HCT116 (cell line): ENCODE measurements around the gene PCDHGB2. TPM values are rescaled to one million over a fixed set of nuclear protein-coding genes. Genes with fewer than 3 reads are reported as not detected.
"Not testable (repeated sequence)": the region's sequence is repeated elsewhere in the genome, so short reads cannot be mapped to it uniquely, and the experiment has no call there.

ENCODE experiments used
- ATAC-seq: fragments of 200-7000 bp; cut with Tn5 transposase; 2 replicates; pipeline ENCODE4 v1.9.1; 2020; ENCODE audit warnings: mild to moderate bottlenecking, moderate library complexity
- BruUV-seq: library from RNA; stranded (reverse); fragments of 400-500 nt; replicated peaks from 2 replicates; lab custom pipeline; 2021; lab: Mats Ljungman, UMichigan
- CTCF ChIA-PET: fragments of 300-600 bp; sonication (Branson Sonifier 250); formaldehyde crosslinking; loops from one replicate; lab custom pipeline; 2021; ENCODE audit warnings: antibody characterized with exemption; lab: Charles Lee
- POLR2A ChIA-PET: fragments of 300-600, 350-600 bp; sonication (Branson Sonifier 250); formaldehyde crosslinking; loops from one replicate; lab custom pipeline; 2021; ENCODE audit warnings: antibody characterized with exemption; lab: Charles Lee
- RAD21 ChIA-PET, 2 experiments: fragments of 300-600 bp; sonication (Branson Sonifier 250); formaldehyde crosslinking; loops; one replicate each; lab custom pipeline; 2023; ENCODE audit warnings: low total read pairs in 2 of 2; ENCODE audit not compliant: uncharacterized antibody in 2 of 2, unreplicated experiment in 2 of 2, low non-redundant PET in 1 of 2; lab: Charles Lee
- DNase-seq: peaks from one replicate; pipeline ENCODE4 v3.0.0-alpha.2; 2010; ENCODE audit warnings: low read depth, low spot score
- H2AFZ ChIP-seq: fragments of 200-600 bp; shearing (Covaris generic), sonication (generic); 2 replicates; pipeline ENCODE4 v1.6.1; 2017; ENCODE audit warnings: low read depth, mixed run types, mixed read lengths, antibody characterized with exemption, low read length; ENCODE audit not compliant: poor library complexity, severe bottlenecking
- H3K27ac ChIP-seq: 2 replicates; pipeline ENCODE4 v1.5.1; 2012; ENCODE audit warnings: low read depth, low read length
- H3K27me3 ChIP-seq: fragments of 200-600 bp; sonication (generic); 2 replicates; pipeline ENCODE4 v1.6.1; 2016; ENCODE audit warnings: mixed run types, low read length, mixed read lengths; ENCODE audit not compliant: insufficient read depth
- H3K36me3 ChIP-seq, 2 experiments: fragments of 200-500 bp in 1 of 2; fragments of 200-600 bp in 1 of 2; sonication (Bioruptor generic) in 1 of 2; sonication (generic) in 1 of 2; 2 replicates each; pipeline versions ENCODE4 v1.5.1 to v1.6.1; 2014 to 2016; ENCODE audit warnings: low read length in 2 of 2, inconsistent platforms in 1 of 2, mixed read lengths in 1 of 2, mixed run types in 1 of 2; ENCODE audit not compliant: insufficient read depth in 2 of 2, control insufficient read depth in 1 of 2
- H3K4me1 ChIP-seq, 2 experiments: fragments of 200-600 bp in 1 of 2; sonication (generic) in 1 of 2; 2 replicates each; pipeline versions ENCODE4 v1.5.1 to v1.6.1; 2012 to 2017; ENCODE audit warnings: low read length in 2 of 2, inconsistent platforms in 1 of 2, mild to moderate bottlenecking in 1 of 2, mixed read lengths in 1 of 2, mixed run types in 1 of 2, moderate library complexity in 1 of 2; ENCODE audit not compliant: insufficient read depth in 2 of 2, control insufficient read depth in 1 of 2
- H3K4me2 ChIP-seq: fragments of 200-600 bp; sonication (generic); 2 replicates; pipeline ENCODE4 v1.6.1; 2017; ENCODE audit warnings: mixed run types, low read length, mixed read lengths
- H3K4me3 ChIP-seq, 2 experiments: fragments of 200-600 bp in 1 of 2; sonication (generic) in 1 of 2; replicated peaks in 1 of 2; 2 replicates each; pipeline ENCODE4 v1.5.1; 2011 to 2016; ENCODE audit warnings: low read length in 2 of 2, control low read depth in 1 of 2, low read depth in 1 of 2, mild to moderate bottlenecking in 1 of 2, mixed read lengths in 1 of 2, mixed run types in 1 of 2
- H3K79me2 ChIP-seq: fragments of 200-600 bp; sonication (generic); 2 replicates; pipeline ENCODE4 v1.6.1; 2017; ENCODE audit warnings: mild to moderate bottlenecking, mixed run types, low read length, moderate library complexity, mixed read lengths; ENCODE audit not compliant: insufficient read depth
- H3K9ac ChIP-seq: fragments of 200-600 bp; sonication (generic); 2 replicates; pipeline ENCODE4 v1.6.1; 2016; ENCODE audit warnings: low read length, mixed read lengths
- H3K9me2 ChIP-seq: fragments of 200-600 bp; sonication (generic), shearing (Covaris generic); 2 replicates; pipeline ENCODE4 v1.6.1; 2017; ENCODE audit warnings: mixed run types, mild to moderate bottlenecking, moderate library complexity; ENCODE audit not compliant: insufficient read depth
- H3K9me3 ChIP-seq, 2 experiments: fragments of 200-500 bp in 1 of 2; fragments of 200-600 bp in 1 of 2; sonication (Bioruptor generic) in 1 of 2; sonication (generic) in 1 of 2; 2 replicates each; pipeline ENCODE4 v1.6.1; 2014 to 2017; ENCODE audit warnings: low read length in 2 of 2, mixed read lengths in 2 of 2, inconsistent platforms in 1 of 2, low read depth in 1 of 2, mild to moderate bottlenecking in 1 of 2, mixed run types in 1 of 2, moderate library complexity in 1 of 2; ENCODE audit not compliant: control insufficient read depth in 1 of 2, insufficient read depth in 1 of 2
- H4K20me1 ChIP-seq: fragments of 200-600 bp; sonication (generic), shearing (Covaris generic); 2 replicates; pipeline ENCODE4 v1.6.1; 2017; ENCODE audit warnings: mixed run types, mild to moderate bottlenecking, moderate library complexity; ENCODE audit not compliant: insufficient read depth
- CTCF ChIP-seq, 3 experiments: fragments of 200-600 bp in 1 of 3; sonication (generic) in 1 of 3; IDR thresholded peaks in 2 of 3; conservative IDR thresholded peaks in 1 of 3; 2 replicates each; pipeline ENCODE4 v1.5.1; 2012 to 2017; ENCODE audit warnings: low read depth in 2 of 3, low read length in 2 of 3, antibody characterized with exemption in 1 of 3, borderline replicate concordance in 1 of 3, control low read depth in 1 of 3, mild to moderate bottlenecking in 1 of 3, mixed read lengths in 1 of 3, mixed run types in 1 of 3, moderate library complexity in 1 of 3; ENCODE audit not compliant: insufficient read depth in 1 of 3
- EZH2phosphoT487 ChIP-seq: fragments of 200-600 bp; IDR thresholded peaks from 2 replicates; pipeline ENCODE4 v1.6.1; 2018; ENCODE audit warnings: antibody characterized with exemption, borderline replicate concordance
- JUND ChIP-seq: IDR thresholded peaks from 2 replicates; pipeline ENCODE4 v1.6.1; 2012
- intact Hi-C: fragments of 100-400 bp; cut with micrococcal nuclease; formaldehyde crosslinking; loops from 2 replicates; pipeline ENCODE4 v1.10.0; 2022
- total RNA-seq: library from RNA; stranded (reverse); gene quantifications from one replicate; pipeline ENCODE4 v1.2.1, GENCODE V29; 2021; ENCODE audit not compliant: unreplicated experiment

Gene PCDHGB2
- total RNA-seq, 1 experiment from 2014 or later: 0.34 TPM

DNA sequence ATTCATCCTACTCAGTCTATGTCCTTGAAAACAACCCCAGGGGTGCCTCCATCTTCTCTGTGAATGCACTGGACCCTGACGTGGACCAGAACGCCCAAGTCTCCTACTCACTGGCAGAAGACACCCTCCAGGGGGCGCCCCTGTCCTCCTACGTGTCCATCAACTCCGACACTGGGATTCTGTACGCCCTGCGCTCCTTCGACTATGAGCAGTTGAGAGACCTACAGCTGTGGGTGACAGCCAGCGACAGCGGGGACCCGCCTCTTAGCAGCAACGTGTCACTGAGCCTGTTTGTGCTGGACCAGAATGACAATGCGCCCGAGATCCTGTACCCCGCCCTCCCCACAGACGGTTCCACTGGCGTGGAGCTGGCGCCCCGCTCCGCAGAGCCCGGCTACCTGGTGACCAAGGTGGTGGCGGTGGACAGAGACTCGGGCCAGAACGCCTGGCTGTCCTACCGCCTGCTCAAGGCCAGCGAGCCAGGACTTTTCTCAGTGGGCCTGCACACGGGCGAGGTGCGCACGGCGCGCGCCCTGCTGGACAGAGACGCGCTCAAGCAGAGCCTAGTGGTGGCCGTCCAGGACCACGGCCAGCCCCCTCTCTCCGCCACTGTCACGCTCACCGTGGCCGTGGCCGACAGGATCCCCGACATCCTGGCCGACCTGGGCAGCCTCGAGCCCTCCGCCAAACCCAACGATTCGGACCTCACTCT, 15.8 kb downstream of the PCDHGB2 start:
- H4K20me1 ChIP-seq, H3K4me3 ChIP-seq, H3K27ac ChIP-seq, H3K36me3 ChIP-seq, H3K27me3 ChIP-seq, DNase-seq, H3K9me2 ChIP-seq, POLR2A ChIA-PET, H2AFZ ChIP-seq, H3K4me2 ChIP-seq, H3K9me3 ChIP-seq, H3K4me1 ChIP-seq, intact Hi-C loops, H3K79me2 ChIP-seq, H3K9ac ChIP-seq, ATAC-seq, CTCF ChIA-PET, BruUV-seq, RAD21 ChIA-PET: not testable (repeated sequence)
- peak in 1 of 3 experiments; percentile 21; a peak in 1 of 6 replicates for TF ChIP-seq CTCF (IDR thresholded peaks at IDR 0.05 in 2 of 3, conservative IDR thresholded peaks at IDR 0.05 in 1 of 3; ENCODE audit: borderline replicate concordance in 1 of 3, insufficient read depth in 1 of 3, low read depth in 2 of 3, low read length in 2 of 3)

DNA sequence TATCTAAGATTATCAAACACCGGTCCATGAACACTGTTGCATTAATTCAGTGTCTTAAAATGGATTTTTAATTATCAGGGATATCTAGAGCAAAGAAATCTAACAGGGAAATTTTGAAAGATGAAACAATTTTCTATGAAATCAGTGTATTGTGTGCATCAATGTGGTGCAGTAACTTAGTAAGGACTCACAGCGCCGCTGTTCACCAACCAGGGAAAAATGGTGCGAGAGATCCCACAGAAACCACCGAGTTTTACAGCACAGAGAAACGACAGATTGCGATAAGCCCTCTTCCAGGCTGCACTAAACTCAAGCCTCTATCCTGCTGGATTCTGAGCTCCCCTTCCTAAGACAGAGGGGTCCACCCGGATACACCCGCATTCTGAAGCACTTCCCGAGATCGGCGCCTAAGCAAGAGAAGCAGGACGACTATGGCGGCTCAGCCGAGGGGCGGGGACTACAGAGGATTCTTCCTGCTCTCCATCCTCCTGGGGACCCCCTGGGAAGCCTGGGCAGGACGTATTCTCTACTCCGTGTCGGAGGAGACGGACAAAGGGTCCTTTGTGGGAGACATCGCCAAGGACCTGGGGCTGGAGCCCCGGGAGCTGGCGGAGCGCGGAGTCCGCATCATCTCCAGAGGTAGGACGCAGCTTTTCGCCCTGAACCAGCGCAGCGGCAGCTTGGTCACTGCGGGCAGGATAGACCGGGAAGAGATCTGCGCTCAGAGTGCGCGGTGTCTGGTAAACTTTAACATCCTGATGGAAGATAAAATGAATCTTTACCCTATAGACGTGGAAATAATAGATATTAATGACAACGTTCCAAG, 22.9 kb downstream of the PCDHGB2 start, which contains the start of gene PCDHGA7:
TSS of gene PCDHGA7 (plus strand) at position 274 of the 826 bp plus-strand sequence. CDS start at position 432, 158 bp downstream.
- no peak for ATAC-seq
- Histone ChIP-seq H3K36me3 (no peaks in the 10 kb centered on the region), H3K4me1 (no peaks in the 10 kb centered on the region), H3K9me2 (no peaks in the 10 kb centered on the region), H3K27ac (no peak within 1 kb of the TSS), H2AFZ (no peak within 1 kb of the TSS), H4K20me1 (no peaks in the 10 kb centered on the region), H3K27me3 (no peaks in the 10 kb centered on the region), H3K4me2 (no peak within 1 kb of the TSS), H3K9ac (no peak within 1 kb of the TSS), H3K4me3 (no peak within 1 kb of the TSS), H3K9me3 (no peaks in the 10 kb centered on the region; a peak in 2 of 4 replicates), H3K79me2 (no peaks in the 10 kb centered on the region)
- CTCF ChIA-PET: no interaction called here
- intact Hi-C loops: no loop called here
- RAD21 ChIA-PET: no interaction called here
- TF ChIP-seq EZH2phosphoT487 (no peak), JUND (no peak)
- POLR2A ChIA-PET: no interaction called here
- no peak for DNase-seq
- BruUV-seq: no TSS peak
